Muscle layer of colon (tissue), 2 donors: ENCODE data around the gene RAD54L2.
"Not testable (repeated sequence)": the region's sequence is repeated elsewhere in the genome, so short reads cannot be mapped to it uniquely, and the experiment has no call there.

Experiments
- H3K27ac ChIP-seq: one replicate; pipeline ENCODE4 v1.7.0; 2013; ENCODE audit warnings: low read depth, mild to moderate bottlenecking, low read length, moderate library complexity
- H3K27me3 ChIP-seq, 2 donors: one replicate each; pipeline ENCODE4 v1.7.0; 2013; ENCODE audit warnings: low read length in 2 of 2, mild to moderate bottlenecking in 2 of 2; ENCODE audit not compliant: insufficient read depth in 2 of 2, control insufficient read depth in 1 of 2
- H3K36me3 ChIP-seq: one replicate; pipeline ENCODE4 v1.7.0; 2013; ENCODE audit warnings: mild to moderate bottlenecking, low read length; ENCODE audit not compliant: insufficient read depth
- H3K4me1 ChIP-seq: one replicate; pipeline ENCODE4 v1.7.0; 2013; ENCODE audit warnings: mild to moderate bottlenecking, low read length; ENCODE audit not compliant: insufficient read depth
- H3K4me3 ChIP-seq, 2 donors: one replicate each; pipeline ENCODE4 v1.7.0; 2013; ENCODE audit warnings: low read length in 2 of 2, low read depth in 1 of 2, mild to moderate bottlenecking in 1 of 2, moderate library complexity in 1 of 2
- H3K9ac ChIP-seq: one replicate; pipeline ENCODE4 v1.7.0; 2013; ENCODE audit warnings: low read length
- H3K9me3 ChIP-seq: one replicate; pipeline ENCODE4 v1.7.0; 2013; ENCODE audit warnings: mild to moderate bottlenecking, low read length
- donor health status: abdominal sarcoma.
- donor health status: Adenocarcinoma of cecum.

Gene RAD54L2

GRCh38 chr3:51519848-51520247 is 18.7 kb upstream of the RAD54L2 start:
- H3K27ac ChIP-seq, result no peak overlapping the region
- H3K9me3 ChIP-seq, result no peaks in the 10 kb centered on the region
- H3K4me3 ChIP-seq, result no peak overlapping the region
- no peaks in the 10 kb centered on the region for H3K36me3 ChIP-seq
- H3K27me3 ChIP-seq, result no peaks in the 10 kb centered on the region
- H3K9ac ChIP-seq, result no peak overlapping the region
- H3K4me1 ChIP-seq, result no peaks in the 10 kb centered on the region

GRCh38 chr3:51520906-51521730 is 17.4 kb upstream of the RAD54L2 start:
- not testable (repeated sequence) for H3K9ac ChIP-seq, H3K27me3 ChIP-seq, H3K9me3 ChIP-seq, H3K36me3 ChIP-seq, H3K4me1 ChIP-seq, H3K27ac ChIP-seq, H3K4me3 ChIP-seq

- no peak overlapping the region for H3K9ac ChIP-seq
- H3K27ac ChIP-seq, result no peak overlapping the region
- no peaks in the 10 kb centered on the region for H3K27me3 ChIP-seq
- no peak overlapping the region for H3K4me3 ChIP-seq
- H3K36me3 ChIP-seq, result no peaks in the 10 kb centered on the region
- H3K4me1 ChIP-seq, result no peaks in the 10 kb centered on the region
- no peaks in the 10 kb centered on the region for H3K9me3 ChIP-seq
Observed at GRCh38 chr3:51522273-51522962, 16.1 kb upstream of the RAD54L2 start.

GRCh38 chr3:51524874-51525273 is 13.6 kb upstream of the RAD54L2 start:
- not testable (repeated sequence) for H3K9ac ChIP-seq, H3K36me3 ChIP-seq, H3K27ac ChIP-seq, H3K4me3 ChIP-seq, H3K9me3 ChIP-seq, H3K27me3 ChIP-seq, H3K4me1 ChIP-seq

- H3K9ac ChIP-seq, result no peak overlapping the region
- no peak overlapping the region for H3K4me3 ChIP-seq
- no peaks in the 10 kb centered on the region for H3K36me3 ChIP-seq
- H3K4me1 ChIP-seq, result no peaks in the 10 kb centered on the region
- H3K9me3 ChIP-seq, result no peaks in the 10 kb centered on the region
- H3K27ac ChIP-seq, result no peak overlapping the region
- H3K27me3 ChIP-seq, result no peaks in the 10 kb centered on the region
Observed at GRCh38 chr3:51530485-51530884, 8.0 kb upstream of the RAD54L2 start.

GRCh38 chr3:51535146-51536019 is 3.1 kb upstream of the RAD54L2 start:
- no peaks in the 10 kb centered on the region for H3K9me3 ChIP-seq
- H3K36me3 ChIP-seq, result no peaks in the 10 kb centered on the region
- peaks cover 20% of the 10 kb centered on the region for H3K4me1 ChIP-seq
- H3K27ac ChIP-seq, result no peak overlapping the region
- no peak overlapping the region for H3K9ac ChIP-seq
- no peak overlapping the region for H3K4me3 ChIP-seq
- no peaks in the 10 kb centered on the region for H3K27me3 ChIP-seq

- peaks cover 27% of the 10 kb centered on the region for H3K4me1 ChIP-seq
- not testable (repeated sequence) for H3K36me3 ChIP-seq, H3K9me3 ChIP-seq, H3K27me3 ChIP-seq, H3K27ac ChIP-seq
- peak overlapping the region; percentile 81 to 97 for H3K4me3 ChIP-seq
- H3K9ac ChIP-seq, result peak overlapping the region; percentile 93
Observed at GRCh38 chr3:51537631-51538030, 888 bp upstream of the RAD54L2 start.

- Histone ChIP-seq H3K27me3 (no peaks in the 10 kb centered on the region), H3K9ac (peak overlapping the region; percentile 93), H3K27ac (peak overlapping the region; percentile 86), H3K36me3 (peaks cover 5% of the 10 kb centered on the region), H3K4me3 (peak overlapping the region; percentile 81 to 97), H3K4me1 (peaks cover 27% of the 10 kb centered on the region), H3K9me3 (no peaks in the 10 kb centered on the region)
Observed at GRCh38 chr3:51538115-51538458, 432 bp upstream of the RAD54L2 start.

GRCh38 chr3:51539291-51539941 is 897 bp downstream of the RAD54L2 start:
- Histone ChIP-seq H3K4me1 (peaks cover 27% of the 10 kb centered on the region), H3K4me3 (peak overlapping the region; percentile 97 to 100), H3K36me3 (peaks cover 8% of the 10 kb centered on the region), H3K27ac (peak overlapping the region; percentile 86), H3K9ac (peak overlapping the region; percentile 85), H3K27me3 (no peaks in the 10 kb centered on the region), H3K9me3 (no peaks in the 10 kb centered on the region)

GRCh38 chr3:51542596-51542995 is 4.1 kb downstream of the RAD54L2 start:
- H3K4me3 ChIP-seq, H3K9me3 ChIP-seq, H3K9ac ChIP-seq, H3K27ac ChIP-seq, H3K27me3 ChIP-seq: not testable (repeated sequence)
- peaks cover 23% of the 10 kb centered on the region for H3K4me1 ChIP-seq
- peaks cover 12% of the 10 kb centered on the region for H3K36me3 ChIP-seq
